Lung (tissue), 12 donors: ENCODE measurements around the gene JUP. TPM values are rescaled to one million over a fixed set of nuclear protein-coding genes. Genes with fewer than 3 reads are reported as not detected.
A peak's percentile ranks its signal among the peaks of the same experiment; 100 is the strongest.

Source experiments
- ATAC-seq: fragments of 200-7000 bp; cut with Tn5 transposase; one replicate; pipeline ENCODE4 v1.9.1; 2020; ENCODE audit warnings: moderate number of reproducible peaks; ENCODE audit not compliant: insufficient read depth, low FRiP score
- DNase-seq, 3 donors: peaks; one replicate each; pipeline ENCODE4 v3.0.0-alpha.2; 2013 to 2017
- H3K27ac ChIP-seq, 2 donors: one replicate each; pipeline ENCODE4 v1.5.1; 2013; ENCODE audit warnings: mild to moderate bottlenecking in 2 of 2, moderate library complexity in 2 of 2, control low read depth in 1 of 2, inconsistent platforms in 1 of 2, low read depth in 1 of 2, low read length in 1 of 2
- H3K27me3 ChIP-seq, 3 donors: one replicate each; pipeline ENCODE4 v1.5.1; 2013; ENCODE audit warnings: low read length in 2 of 3; ENCODE audit not compliant: control insufficient read depth in 3 of 3, insufficient read depth in 3 of 3
- H3K36me3 ChIP-seq, 4 donors: one replicate each; pipeline ENCODE4 v1.5.1; 2013; ENCODE audit warnings: low read length in 4 of 4, mild to moderate bottlenecking in 1 of 4, moderate library complexity in 1 of 4; ENCODE audit not compliant: control insufficient read depth in 4 of 4, insufficient read depth in 4 of 4
- H3K4me1 ChIP-seq, 5 donors: one replicate each; pipeline ENCODE4 v1.5.1; 2013; ENCODE audit warnings: low read length in 5 of 5, mild to moderate bottlenecking in 2 of 5, moderate library complexity in 1 of 5; ENCODE audit not compliant: control insufficient read depth in 5 of 5, insufficient read depth in 5 of 5
- H3K4me3 ChIP-seq: one replicate; pipeline ENCODE4 v1.5.1; 2013; ENCODE audit warnings: mild to moderate bottlenecking, control low read depth, moderate library complexity
- H3K9ac ChIP-seq, 2 donors: one replicate each; pipeline ENCODE4 v1.5.1; 2013; ENCODE audit warnings: low read length in 2 of 2, control low read depth in 1 of 2; ENCODE audit not compliant: insufficient read depth in 1 of 2
- H3K9me3 ChIP-seq, 4 donors: one replicate each; pipeline ENCODE4 v1.5.1; 2013; ENCODE audit warnings: low read length in 3 of 4, mild to moderate bottlenecking in 1 of 4, moderate library complexity in 1 of 4; ENCODE audit not compliant: control insufficient read depth in 4 of 4, insufficient read depth in 3 of 4
- WGBS, 2 donors: extraction: QIAGEN DNeasy Blood & Tissue Kit; methylation state at CpG; one replicate each; pipeline ENCODE4 v1.1.7; 2013; 5-methylcytosine and 5-hydroxymethylcytosine counted together
- polyA plus RNA-seq, 2 donors: library from polyadenylated mRNA; stranded (reverse); fragments of 200-250 nt; gene quantifications; one replicate each; pipeline ENCODE4 v1.2.1, GENCODE V29; 2013
- total RNA-seq, 2 donors: library from RNA; depleted of rRNA in 1 of 2; stranded (reverse); fragments of >200 nt in 1 of 2; gene quantifications; one replicate each; pipeline ENCODE4 v1.2.1, GENCODE V29; 2014 to 2021
- TF ChIP-seq, protein P1 (sequence below): IDR thresholded peaks from 2 replicates; pipeline ENCODE4 v1.5.1; 2012; ENCODE audit warnings: mild to moderate bottlenecking; ENCODE audit errors: control extremely low read depth, extremely low read depth
- donor health status: control.
- donor health status: control.
- donor health status: Bipolar disorder and iron deficiency.
- donor health status: healthy.
- donor health status: DM: yes; HTN: yes; CAD: no.

The JUP gene
- total and polyA plus RNA-seq, 4 donors: 60.9 to 150 (median 101) TPM

DNA sequence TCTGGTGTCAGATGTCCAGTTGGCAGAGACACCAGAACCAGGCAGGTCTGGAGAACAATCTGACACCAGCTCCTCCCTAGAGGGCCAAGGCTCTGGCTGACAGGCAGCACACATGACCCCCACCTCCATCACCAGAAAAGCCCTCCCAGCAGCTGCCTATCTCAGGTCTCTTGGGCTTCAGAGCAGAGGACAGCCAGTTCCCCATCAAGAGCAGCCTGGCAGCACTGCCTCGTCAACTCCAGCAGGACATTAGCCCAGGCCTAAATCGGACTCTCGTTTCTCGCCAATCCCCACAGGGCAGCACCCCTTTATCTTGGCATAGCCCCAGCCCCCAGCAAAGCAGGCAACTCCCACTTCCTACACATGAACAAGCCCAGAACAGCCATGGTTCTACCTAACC lies 4.4 kb downstream of the JUP start:
- TF ChIP-seq, protein P1, sequence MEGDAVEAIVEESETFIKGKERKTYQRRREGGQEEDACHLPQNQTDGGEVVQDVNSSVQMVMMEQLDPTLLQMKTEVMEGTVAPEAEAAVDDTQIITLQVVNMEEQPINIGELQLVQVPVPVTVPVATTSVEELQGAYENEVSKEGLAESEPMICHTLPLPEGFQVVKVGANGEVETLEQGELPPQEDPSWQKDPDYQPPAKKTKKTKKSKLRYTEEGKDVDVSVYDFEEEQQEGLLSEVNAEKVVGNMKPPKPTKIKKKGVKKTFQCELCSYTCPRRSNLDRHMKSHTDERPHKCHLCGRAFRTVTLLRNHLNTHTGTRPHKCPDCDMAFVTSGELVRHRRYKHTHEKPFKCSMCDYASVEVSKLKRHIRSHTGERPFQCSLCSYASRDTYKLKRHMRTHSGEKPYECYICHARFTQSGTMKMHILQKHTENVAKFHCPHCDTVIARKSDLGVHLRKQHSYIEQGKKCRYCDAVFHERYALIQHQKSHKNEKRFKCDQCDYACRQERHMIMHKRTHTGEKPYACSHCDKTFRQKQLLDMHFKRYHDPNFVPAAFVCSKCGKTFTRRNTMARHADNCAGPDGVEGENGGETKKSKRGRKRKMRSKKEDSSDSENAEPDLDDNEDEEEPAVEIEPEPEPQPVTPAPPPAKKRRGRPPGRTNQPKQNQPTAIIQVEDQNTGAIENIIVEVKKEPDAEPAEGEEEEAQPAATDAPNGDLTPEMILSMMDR: no peak
- no peak overlapping the region for H3K9ac ChIP-seq
- no peak overlapping the region for H3K4me3 ChIP-seq
- no peaks in the 10 kb centered on the region for H3K27me3 ChIP-seq
- no peak for DNase-seq
- no peaks in the 10 kb centered on the region for H3K36me3 ChIP-seq
- no peak for ATAC-seq
- peak overlapping the region; percentile 76 to 84 for H3K27ac ChIP-seq
- peaks cover 13 to 46% (median 37%) of the 10 kb centered on the region in 5 donors for H3K4me1 ChIP-seq
- no peaks in the 10 kb centered on the region for H3K9me3 ChIP-seq
- 27 to 67% methylated on average over 4 of the region's 4 CpGs for WGBS, 2 donors

DNA sequence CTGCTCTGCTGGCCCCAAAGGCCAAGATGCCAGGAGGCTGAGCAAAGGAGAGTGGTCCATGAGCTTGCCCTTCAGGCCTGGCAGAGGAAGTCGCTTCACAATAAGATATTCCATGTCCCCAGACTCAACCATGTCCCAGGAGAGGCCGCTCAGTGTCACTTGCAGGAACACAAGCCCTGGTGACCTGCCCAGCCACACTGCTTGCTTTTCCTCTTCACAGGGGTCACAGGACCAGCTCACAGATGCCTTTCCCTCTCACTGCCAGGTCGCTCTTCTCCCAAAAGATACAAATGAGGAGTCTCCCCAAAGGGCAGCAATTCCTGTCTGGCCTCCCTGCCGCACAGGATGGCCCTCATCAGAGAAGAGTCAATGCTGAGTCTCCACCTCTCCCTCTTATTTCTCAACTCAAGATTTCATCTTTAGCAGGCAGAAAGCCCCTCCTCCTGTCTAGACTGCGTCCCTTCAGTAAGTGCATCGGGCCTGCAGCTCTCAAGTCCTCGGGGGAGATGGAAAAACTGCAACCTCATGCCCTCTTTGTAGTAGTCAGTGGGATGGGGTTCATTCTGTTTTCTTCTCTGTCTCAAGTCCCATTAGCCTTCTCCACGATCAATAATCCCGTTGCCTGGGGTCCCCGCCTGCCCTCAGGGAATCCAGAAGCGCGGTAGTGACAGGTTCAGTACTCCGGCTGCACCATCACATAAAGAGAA lies 5.0 kb downstream of the JUP start:
- Histone ChIP-seq H3K27me3 (no peaks in the 10 kb centered on the region), H3K4me1 (peaks cover 15 to 50% (median 40%) of the 10 kb centered on the region in 5 donors), H3K27ac (peak overlapping the region; percentile 76 to 84), H3K9ac (no peak overlapping the region), H3K4me3 (no peak overlapping the region), H3K9me3 (no peaks in the 10 kb centered on the region), H3K36me3 (no peaks in the 10 kb centered on the region)
- no peak for DNase-seq
- 60 to 65% methylated on average over 13 of the region's 13 CpGs for WGBS, 2 donors
- no peak for ATAC-seq
- TF ChIP-seq, protein P1: no peak

DNA sequence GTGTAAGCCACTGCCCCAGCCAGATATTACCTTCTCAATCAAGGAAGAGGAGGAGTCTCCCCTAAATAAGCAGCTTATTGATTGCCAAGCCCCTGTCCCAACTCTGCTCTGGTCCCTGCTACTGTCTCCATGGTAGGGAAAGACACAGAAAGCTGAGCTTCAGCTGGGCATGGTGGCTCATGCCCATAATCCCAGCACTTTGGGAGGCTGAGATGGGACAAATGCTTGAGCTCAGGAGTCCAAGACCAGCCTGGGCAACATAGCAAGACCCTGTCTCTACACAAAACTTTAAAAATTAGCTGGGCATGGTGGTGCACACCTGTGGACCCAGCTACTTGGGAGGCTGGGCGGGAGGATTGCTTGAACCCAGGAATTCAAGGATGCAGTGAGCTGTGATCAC lies 6.6 kb downstream of the JUP start:
- H3K27ac ChIP-seq: peak overlapping the region; percentile 2 to 7
- no peaks in the 10 kb centered on the region for H3K27me3 ChIP-seq
- DNase-seq (no peak), ATAC-seq (no peak)
- peaks cover 0 to 2% (median 0%) of the 10 kb centered on the region in 4 donors for H3K36me3 ChIP-seq
- H3K4me3 ChIP-seq: no peak overlapping the region
- WGBS, 2 donors: 91 to 95% methylated on average over 1 of the region's 1 CpG
- TF ChIP-seq, protein P1: no peak
- peaks cover 15 to 53% (median 39%) of the 10 kb centered on the region in 5 donors for H3K4me1 ChIP-seq
- no peaks in the 10 kb centered on the region for H3K9me3 ChIP-seq
- H3K9ac ChIP-seq: no peak overlapping the region
